Measurements from ENCODE around the gene TAF10.

The TAF10 gene

DNA sequence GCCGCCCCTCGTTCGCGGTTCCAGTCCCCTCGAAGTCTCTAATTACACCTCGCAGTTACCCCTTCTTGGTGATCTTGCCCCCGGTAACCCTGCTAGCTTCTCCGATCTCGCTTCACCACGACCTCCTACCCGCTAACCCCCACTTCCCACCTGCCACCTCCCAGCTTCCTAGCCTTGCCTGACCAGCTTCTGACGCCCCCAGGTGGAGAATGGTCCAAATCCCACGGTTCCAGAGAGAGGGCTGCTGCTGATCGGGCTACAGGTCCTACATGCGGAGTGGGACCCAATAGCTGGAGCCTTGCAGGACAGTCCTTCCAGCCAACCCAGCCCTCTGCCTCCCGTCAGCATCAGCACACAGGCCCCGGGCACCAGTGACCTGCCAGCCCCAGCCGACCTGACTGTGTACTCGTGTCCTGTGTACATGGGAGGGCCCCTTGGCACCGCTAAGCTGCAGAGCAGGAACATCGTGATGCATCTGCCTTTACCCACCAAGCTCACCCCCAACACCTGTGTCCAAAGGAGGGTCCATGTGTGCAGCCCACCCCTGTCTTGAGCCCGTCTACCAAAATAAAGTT, 40.5 kb downstream of the TAF10 start:
- no peak for DNase-seq (ENCODE audit: low read depth in 2 of 2)
- TF ChIP-seq, protein P1, sequence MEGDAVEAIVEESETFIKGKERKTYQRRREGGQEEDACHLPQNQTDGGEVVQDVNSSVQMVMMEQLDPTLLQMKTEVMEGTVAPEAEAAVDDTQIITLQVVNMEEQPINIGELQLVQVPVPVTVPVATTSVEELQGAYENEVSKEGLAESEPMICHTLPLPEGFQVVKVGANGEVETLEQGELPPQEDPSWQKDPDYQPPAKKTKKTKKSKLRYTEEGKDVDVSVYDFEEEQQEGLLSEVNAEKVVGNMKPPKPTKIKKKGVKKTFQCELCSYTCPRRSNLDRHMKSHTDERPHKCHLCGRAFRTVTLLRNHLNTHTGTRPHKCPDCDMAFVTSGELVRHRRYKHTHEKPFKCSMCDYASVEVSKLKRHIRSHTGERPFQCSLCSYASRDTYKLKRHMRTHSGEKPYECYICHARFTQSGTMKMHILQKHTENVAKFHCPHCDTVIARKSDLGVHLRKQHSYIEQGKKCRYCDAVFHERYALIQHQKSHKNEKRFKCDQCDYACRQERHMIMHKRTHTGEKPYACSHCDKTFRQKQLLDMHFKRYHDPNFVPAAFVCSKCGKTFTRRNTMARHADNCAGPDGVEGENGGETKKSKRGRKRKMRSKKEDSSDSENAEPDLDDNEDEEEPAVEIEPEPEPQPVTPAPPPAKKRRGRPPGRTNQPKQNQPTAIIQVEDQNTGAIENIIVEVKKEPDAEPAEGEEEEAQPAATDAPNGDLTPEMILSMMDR (IDR thresholded peaks at IDR 0.05; ENCODE audit: low read depth, low read length): no peak
- H3K4me3 ChIP-seq (replicated peaks in 1 of 2; ENCODE audit: low read depth in 2 of 2, low read length in 2 of 2): no peak overlapping the region

DNA sequence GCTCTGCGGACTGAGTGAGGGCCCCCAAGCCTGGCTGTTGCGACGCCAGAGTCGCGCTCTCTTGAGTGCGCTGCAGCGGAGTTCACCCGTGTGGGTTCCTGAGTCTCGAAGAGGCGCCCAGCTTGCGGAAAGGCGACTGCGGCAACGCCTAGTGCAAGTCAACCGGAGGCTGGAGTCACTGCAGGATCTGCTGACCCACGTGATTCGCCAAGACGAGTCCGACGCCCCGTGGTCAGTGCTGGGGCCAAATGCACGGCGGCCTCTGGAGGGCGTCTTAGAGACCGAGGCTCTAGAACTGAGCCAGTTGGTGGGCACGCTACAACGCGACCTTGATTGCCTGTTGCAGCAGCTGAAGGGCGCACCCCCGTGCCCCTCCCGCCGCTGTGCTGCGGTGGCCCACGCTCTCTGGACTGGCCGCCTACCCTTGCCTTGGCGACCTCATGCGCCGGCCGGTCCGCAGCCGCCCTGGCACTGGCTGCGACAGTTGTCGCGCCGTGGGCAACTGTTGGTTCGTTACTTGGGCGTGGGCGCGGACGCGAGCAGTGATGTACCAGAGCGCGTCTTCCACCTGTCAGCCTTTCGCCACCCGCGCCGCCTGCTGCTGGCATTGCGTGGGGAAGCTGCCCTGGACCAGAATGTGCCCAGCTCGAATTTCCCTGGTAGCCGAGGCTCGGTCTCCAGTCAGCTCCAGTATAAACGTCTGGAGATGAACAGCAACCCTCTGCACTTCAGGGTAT, 41.2 kb downstream of the TAF10 start:
- DNase-seq (ENCODE audit: low read depth in 2 of 2): no peak
- TF ChIP-seq, protein P1 (IDR thresholded peaks at IDR 0.05; ENCODE audit: low read depth, low read length): no peak
- H3K4me3 ChIP-seq (replicated peaks in 1 of 2; ENCODE audit: low read depth in 2 of 2, low read length in 2 of 2): no peak overlapping the region

DNA sequence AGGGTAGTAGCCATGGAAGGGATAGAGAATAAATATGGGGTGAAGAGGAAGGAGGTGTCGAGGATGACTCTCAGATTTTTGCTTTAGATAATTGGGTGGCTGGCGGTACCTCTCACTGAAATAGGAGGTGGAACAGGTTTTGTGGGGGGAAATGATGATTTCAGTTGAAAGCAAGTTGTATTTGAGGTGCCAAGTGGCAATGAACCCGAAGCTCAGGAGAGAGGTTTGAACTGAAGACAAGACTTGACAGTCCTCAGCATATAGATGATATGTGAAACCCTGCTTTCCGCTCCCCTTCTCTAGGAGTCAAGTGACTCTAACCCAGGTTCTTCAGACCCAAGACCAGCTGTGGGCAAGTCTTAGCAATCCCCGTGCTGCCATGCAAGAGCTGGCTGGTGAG, 42.3 kb downstream of the TAF10 start:
- TF ChIP-seq, protein P1 (IDR thresholded peaks at IDR 0.05; ENCODE audit: low read depth, low read length): no peak
- DNase-seq (ENCODE audit: low read depth in 2 of 2): no peak
- H3K4me3 ChIP-seq (replicated peaks in 1 of 2; ENCODE audit: low read depth in 2 of 2, low read length in 2 of 2): no peak overlapping the region

DNA sequence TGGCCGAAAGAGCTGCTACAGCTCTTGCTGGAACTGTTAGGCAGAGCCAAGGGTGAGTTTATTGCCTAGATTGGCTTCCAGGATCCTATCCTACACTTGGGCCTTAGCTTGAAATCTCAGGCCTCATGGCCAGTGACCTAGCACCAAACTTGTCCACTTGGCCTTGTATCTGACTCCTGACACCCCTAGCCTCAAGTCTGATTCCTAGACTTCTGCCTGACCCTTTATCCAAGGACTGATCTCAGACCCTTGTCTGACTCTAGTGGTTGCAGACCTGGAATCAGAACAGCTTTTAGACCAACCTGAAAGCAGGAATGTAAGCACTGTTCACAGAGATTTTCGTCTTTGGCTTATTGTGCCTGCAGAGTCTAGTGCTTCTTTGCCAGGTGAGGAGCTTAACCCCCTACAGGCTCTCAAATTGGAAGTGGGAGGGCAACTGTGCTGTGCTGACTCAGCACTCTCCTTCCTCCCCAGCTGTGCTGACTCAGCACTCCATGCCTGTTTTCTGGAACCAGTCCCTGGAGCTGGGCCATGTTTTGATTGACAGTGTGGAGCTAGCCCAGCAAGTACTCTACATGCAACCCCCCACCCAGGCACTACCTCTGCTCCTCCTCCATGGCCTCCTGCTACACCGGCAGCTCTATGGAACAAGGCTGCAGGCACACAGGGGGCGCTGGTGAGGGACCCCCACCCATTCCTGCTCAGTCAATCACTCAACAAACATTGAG, 43.7 kb downstream of the TAF10 start:
- H3K4me3 ChIP-seq (replicated peaks in 1 of 2; ENCODE audit: low read depth in 2 of 2, low read length in 2 of 2): no peak overlapping the region
- peak; percentile 65 to 87 for DNase-seq (ENCODE audit: low read depth in 2 of 2)
- TF ChIP-seq, protein P1 (IDR thresholded peaks at IDR 0.05; ENCODE audit: low read depth, low read length): no peak

DNA sequence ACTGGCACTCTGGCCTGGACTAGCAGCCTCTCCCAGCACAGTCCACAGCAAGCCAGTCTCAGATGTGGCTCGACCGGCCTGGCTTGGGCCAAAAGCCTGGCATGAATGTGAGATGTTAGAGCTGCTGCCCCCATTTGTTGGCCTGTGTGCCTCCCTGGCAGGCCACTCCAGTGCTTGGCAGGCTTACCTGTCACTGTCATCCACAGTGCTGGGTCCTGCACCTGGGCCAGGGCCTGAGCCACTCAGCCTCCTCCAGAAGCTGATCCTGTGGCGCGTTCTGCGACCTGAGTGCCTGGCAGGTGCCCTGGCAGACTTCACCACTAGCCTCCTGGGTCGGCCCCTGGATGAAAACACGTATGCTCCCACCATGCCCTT, 44.7 kb downstream of the TAF10 start:
- TF ChIP-seq, protein P1 (IDR thresholded peaks at IDR 0.05; ENCODE audit: low read depth, low read length): no peak
- no peak for DNase-seq (ENCODE audit: low read depth in 2 of 2)
- H3K4me3 ChIP-seq (replicated peaks in 1 of 2; ENCODE audit: low read depth in 2 of 2, low read length in 2 of 2): no peak overlapping the region

DNA sequence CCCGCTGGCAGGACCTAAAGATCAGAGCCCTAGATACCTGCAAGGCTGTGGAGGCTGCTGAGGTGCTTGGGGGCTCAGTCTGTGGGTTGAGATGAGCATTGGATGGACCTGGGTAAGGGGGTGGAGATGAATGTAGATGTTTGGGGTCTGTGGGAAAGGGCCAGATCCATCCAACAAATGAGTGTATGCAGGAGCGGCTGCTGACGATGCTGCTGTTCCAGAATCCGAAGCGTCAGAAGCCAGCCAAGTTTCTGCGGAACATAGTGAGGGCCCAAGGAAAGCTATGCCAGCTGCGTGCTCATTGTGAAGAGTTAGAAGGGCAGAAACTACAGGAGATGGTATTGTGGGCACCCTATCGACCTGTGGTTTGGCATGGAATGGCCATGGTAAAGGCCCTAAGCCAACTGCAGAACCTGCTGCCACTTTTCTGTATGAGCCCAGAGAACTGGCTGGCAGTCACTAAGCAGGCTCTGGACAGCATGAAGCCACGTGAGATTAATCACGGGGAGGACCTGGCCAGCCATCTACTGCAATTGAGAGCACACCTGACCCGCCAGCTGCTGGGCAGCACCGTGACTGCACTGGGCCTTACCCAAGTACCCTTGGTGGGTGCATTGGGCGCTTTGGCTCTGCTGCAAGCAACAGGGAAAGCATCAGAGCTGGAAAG, 45.2 kb downstream of the TAF10 start:
- TF ChIP-seq, protein P1 (IDR thresholded peaks at IDR 0.05; ENCODE audit: low read depth, low read length): no peak
- DNase-seq (ENCODE audit: low read depth in 2 of 2): no peak
- H3K4me3 ChIP-seq (replicated peaks in 1 of 2; ENCODE audit: low read depth in 2 of 2, low read length in 2 of 2): no peak overlapping the region

All from cardiac fibroblast (primary cell).